HG02759 (cell line): ENCODE data around the gene DENR.
"Not testable (repeated sequence)": the region's sequence is repeated elsewhere in the genome, so short reads cannot be mapped to it uniquely, and the experiment has no call there.

Source experiments
- ATAC-seq: cut with Tn5 transposase; IDR thresholded peaks from one replicate; pipeline ENCODE4 v1.9.1; 2021; ENCODE audit warnings: mild to moderate bottlenecking, moderate library complexity; ENCODE audit not compliant: unreplicated experiment

Gene DENR

GRCh38 chr12:122738571-122738970 is 14.1 kb upstream of the DENR start:
- no peak for ATAC-seq

GRCh38 chr12:122740351-122740750 is 12.3 kb upstream of the DENR start:
- ATAC-seq, result no peak

GRCh38 chr12:122743895-122744525 is 8.6 kb upstream of the DENR start:
- no peak for ATAC-seq

- ATAC-seq, result no peak
These were observed 5.1 kb upstream of the DENR start for GRCh38 chr12:122747224-122748135.

- ATAC-seq, result no peak
These were observed 2.9 kb upstream of the DENR start for GRCh38 chr12:122749569-122750332.

GRCh38 chr12:122750781-122751515 is 1.7 kb upstream of the DENR start:
- ATAC-seq, result not testable (repeated sequence)

- ATAC-seq, result no peak
These were observed 661 bp downstream of the DENR start for GRCh38 chr12:122753319-122753650.

DNA sequence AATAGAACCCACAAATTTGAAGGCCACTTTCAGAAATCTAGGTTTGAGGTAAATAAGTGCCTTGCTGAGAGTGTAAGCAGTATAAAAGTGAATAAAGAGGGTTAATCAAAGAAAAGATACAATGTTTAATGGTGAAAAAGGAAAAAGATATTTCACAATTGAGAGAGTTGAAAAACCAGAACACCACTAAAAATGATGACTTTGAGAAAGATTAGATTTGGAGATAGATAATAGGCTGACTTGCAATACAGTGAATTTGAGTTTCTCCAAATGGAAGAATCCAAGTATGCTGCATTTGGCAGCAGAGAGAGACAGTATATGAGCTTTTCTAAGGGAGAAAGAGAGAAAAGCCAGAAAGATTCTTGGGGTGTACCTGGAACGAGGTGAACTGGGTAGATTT is 2.2 kb downstream of the DENR start:
- ATAC-seq, result no peak

GRCh38 chr12:122757568-122757967 is 4.9 kb downstream of the DENR start:
- no peak for ATAC-seq

DNA sequence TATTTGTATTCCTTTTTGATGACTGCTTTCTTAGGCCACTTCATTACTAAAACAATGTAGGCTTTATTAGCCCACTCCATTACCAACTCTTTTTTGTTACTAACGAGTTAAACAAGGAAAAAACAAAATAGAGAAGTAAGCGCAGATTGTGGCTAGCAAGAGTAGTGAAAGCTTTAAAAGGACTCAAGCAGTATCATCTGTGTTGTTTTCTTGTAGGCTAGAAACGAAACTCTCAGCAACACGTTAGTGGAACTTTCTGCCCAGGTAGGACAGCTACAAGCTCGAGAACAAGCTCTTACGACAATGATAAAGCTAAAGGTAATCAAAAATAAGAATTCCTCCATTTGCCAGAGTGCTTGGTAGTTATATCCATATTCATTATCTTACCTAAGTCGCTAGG is 32.9 kb downstream of the DENR start:
- no peak for ATAC-seq

DNA sequence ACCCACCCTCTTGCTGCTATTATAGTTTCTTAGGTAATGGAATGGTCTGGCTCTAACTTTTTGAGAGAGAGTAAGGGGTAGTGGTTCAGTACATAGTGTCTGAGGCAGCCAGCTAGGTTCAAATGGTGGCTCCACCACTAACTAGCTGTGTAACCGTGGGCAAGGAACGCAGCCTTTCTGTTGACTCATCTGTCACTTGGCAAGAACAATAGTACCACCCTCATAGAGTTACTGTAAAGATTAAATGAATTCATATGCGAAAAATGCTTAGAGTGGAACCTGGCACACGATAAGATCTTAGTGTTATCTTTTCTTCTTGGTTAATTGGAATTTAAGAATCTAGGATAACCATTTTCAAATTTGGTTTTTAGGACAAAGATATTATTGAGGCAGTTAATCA is 35.8 kb downstream of the DENR start:
- no peak for ATAC-seq

- ATAC-seq, result no peak
These were observed 37.0 kb downstream of the DENR start for GRCh38 chr12:122789637-122790036.

- no peak for ATAC-seq
These were observed 37.9 kb downstream of the DENR start for GRCh38 chr12:122790393-122791075.

DNA sequence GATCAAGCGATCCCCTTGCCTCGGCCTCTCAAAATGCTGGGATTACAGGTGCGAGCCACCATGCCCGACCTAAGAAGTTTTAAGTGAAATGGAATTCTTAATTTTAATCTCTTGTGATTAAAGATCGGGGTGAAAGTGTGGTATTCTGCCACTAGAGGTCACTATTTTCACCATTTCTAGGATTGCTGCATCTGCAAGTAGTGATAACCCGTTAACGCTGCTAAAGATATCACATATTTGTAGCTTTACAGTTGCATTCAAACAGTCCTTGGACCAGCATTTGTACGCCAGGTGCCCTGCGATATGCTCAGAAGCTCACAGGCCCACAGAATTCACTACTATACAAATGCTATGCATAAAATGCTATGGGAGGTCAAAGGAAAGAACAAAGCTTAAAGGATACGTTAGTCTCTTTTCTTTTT is 41.1 kb downstream of the DENR start:
- no peak for ATAC-seq

DNA sequence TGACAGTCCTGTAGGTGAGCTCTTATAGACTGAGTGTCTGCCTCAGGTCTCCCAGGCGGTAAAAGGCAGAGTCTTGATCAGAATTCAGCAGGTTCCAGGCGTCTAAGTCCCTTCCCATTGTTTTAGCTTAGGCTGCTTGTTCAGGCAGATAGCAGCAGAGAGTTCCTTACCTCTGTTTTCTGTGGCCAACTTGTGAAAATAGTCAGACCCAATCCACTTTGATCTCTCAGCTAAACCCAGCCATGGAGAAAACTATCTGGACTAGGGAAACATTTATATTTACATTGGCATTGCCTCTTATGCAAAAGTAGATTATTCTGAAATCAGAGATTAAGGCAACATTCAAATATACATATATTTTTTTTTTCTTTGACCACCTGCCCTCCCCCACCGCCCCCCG is 43.2 kb downstream of the DENR start:
- ATAC-seq, result no peak

DNA sequence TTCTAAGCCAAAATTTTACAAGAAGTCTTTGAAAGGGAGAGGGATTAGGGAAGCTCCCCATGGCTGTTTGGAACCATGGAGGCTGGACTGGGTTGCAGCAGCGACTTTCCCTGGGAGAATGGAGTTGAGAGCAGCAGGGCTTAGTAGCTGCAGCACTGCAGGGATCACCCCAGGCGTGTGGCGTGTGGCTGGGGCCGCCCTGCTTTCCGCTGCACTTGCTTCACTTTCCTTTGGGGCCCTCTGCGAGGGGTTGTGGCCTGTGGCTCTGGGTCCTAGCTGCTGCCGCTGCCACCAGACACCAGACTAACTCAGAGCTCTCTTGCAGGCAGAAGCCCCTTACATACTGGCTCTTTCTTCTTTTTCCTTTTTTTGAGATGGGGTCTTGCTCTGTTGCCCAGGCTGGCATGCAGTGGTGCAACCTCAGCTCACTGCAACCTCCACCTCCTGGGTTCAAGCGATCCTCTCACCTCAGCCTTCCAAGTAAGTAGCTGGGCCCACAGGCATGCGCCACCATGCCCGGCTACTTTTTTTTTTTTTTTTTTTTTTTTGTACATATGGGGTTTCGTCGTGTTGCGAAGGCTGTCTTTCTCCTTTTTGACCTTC is 47.1 kb downstream of the DENR start:
- ATAC-seq, result no peak

GRCh38 chr12:122803937-122804336 is 51.3 kb downstream of the DENR start:
- ATAC-seq, result no peak

DNA sequence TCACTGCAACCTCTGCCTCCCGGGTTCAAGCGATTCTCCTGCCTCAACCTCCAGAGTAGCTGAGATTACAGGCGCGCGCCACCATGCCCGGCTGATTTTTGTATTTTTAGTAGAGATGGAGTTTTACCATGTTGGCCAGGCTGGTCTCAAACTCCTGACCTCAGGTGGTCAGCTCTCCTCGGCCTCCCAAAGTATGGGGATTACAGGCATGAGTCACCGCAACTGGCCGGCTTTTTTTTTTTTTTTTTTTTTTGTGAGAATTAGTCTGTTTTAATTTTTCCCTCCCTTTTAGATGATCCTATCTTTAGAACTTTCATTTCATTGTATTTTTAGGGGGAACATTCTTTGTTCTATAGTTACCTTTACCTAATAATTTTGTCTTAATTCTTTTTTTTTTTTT is 52.3 kb downstream of the DENR start:
- ATAC-seq, result not testable (repeated sequence)

- ATAC-seq, result no peak
These were observed 55.0 kb downstream of the DENR start for GRCh38 chr12:122807651-122808050.

- ATAC-seq, result no peak
These were observed 59.2 kb downstream of the DENR start for GRCh38 chr12:122811777-122812176.
